GM12878 (cell line): ENCODE measurements around the gene SHISA6. TPM values are rescaled to one million over a fixed set of nuclear protein-coding genes. Genes with fewer than 3 reads are reported as not detected.

ENCODE experiments used
- ATAC-seq: fragments of 200-7000 bp; cut with Tn5 transposase; 3 replicates; pipeline ENCODE4 v1.9.1; 2020; ENCODE audit warnings: mild to moderate bottlenecking, moderate library complexity
- BruUV-seq: library from RNA; stranded (reverse); fragments of 400-500 nt; replicated peaks from 2 replicates; lab custom pipeline; 2021; lab: Mats Ljungman, UMichigan
- CTCF ChIA-PET: fragments of 300-600 bp; sonication (Branson Sonifier 250); formaldehyde crosslinking; extraction: SDS; loops from one replicate; lab custom pipeline; 2021; ENCODE audit warnings: inconsistent platforms; lab: Yijun Ruan, JAX
- POLR2A ChIA-PET: fragments of 350-600 bp; formaldehyde crosslinking; extraction: SDS; loops from one replicate; lab custom pipeline; 2021; ENCODE audit warnings: inconsistent platforms; lab: Charles Lee
- RAD21 ChIA-PET: fragments of 300-600 bp; sonication (Branson Sonifier 250); formaldehyde crosslinking; loops from one replicate; lab custom pipeline; 2023; ENCODE audit warnings: antibody characterized with exemption; ENCODE audit not compliant: unreplicated experiment; lab: Charles Lee
- SMC1A ChIA-PET: fragments of 300-600 bp; sonication (Branson Sonifier 250); formaldehyde crosslinking; loops from one replicate; lab custom pipeline; 2023; ENCODE audit not compliant: unreplicated experiment, uncharacterized antibody; lab: Charles Lee
- DNase-seq: peaks from one replicate; pipeline ENCODE4 v3.0.0-alpha.2; 2011; ENCODE audit warnings: low read depth, low spot score
- FAIRE-seq: peaks from 3 replicates; lab custom pipeline; 2011; peaks lifted over from hg19 to GRCh38; lab: Jason Lieb, UNC
- H2AFZ ChIP-seq: 2 replicates; pipeline ENCODE4 v1.6.0; 2011; ENCODE audit warnings: low read depth, low read length, control low read depth; ENCODE audit not compliant: control insufficient read depth
- H3K27ac ChIP-seq: 2 replicates; pipeline ENCODE4 v1.5.1; 2011; ENCODE audit warnings: control low read depth; ENCODE audit not compliant: control insufficient read depth, insufficient read depth
- H3K27me3 ChIP-seq, 2 experiments: replicated peaks in 1 of 2; 2 replicates each; pipeline versions ENCODE4 v1.6.0 to v1.6.1; 2011; ENCODE audit warnings: low read length in 1 of 2; ENCODE audit not compliant: control insufficient read depth in 2 of 2, insufficient read depth in 2 of 2
- H3K36me3 ChIP-seq, 2 experiments: 2 replicates each; pipeline ENCODE4 v1.5.1; 2011; ENCODE audit warnings: low read length in 1 of 2; ENCODE audit not compliant: control insufficient read depth in 2 of 2, insufficient read depth in 2 of 2
- H3K4me1 ChIP-seq: 2 replicates; pipeline ENCODE4 v1.6.1; 2011; ENCODE audit warnings: mild to moderate bottlenecking, low read length, moderate library complexity, mixed read lengths; ENCODE audit not compliant: control insufficient read depth, insufficient read depth
- H3K4me2 ChIP-seq: 2 replicates; pipeline ENCODE4 v1.6.0; 2011; ENCODE audit warnings: control low read depth; ENCODE audit not compliant: control insufficient read depth, insufficient read depth
- H3K4me3 ChIP-seq: fragments of 200-600 bp; sonication (generic); 2 replicates; pipeline ENCODE4 v1.5.1; 2016
- H3K79me2 ChIP-seq: 2 replicates; pipeline ENCODE4 v1.6.0; 2011; ENCODE audit warnings: low read length; ENCODE audit not compliant: control insufficient read depth, insufficient read depth
- H3K9ac ChIP-seq: 2 replicates; pipeline ENCODE4 v1.8.0; 2011; ENCODE audit warnings: low read length, control low read depth, mixed read lengths; ENCODE audit not compliant: control insufficient read depth, insufficient read depth
- H3K9me3 ChIP-seq: replicated peaks from 3 replicates; pipeline ENCODE4 v1.5.1; 2011; ENCODE audit warnings: mild to moderate bottlenecking, low read length; ENCODE audit not compliant: control insufficient read depth, insufficient read depth
- H4K20me1 ChIP-seq: 2 replicates; pipeline ENCODE4 v1.6.0; 2011; ENCODE audit not compliant: control insufficient read depth, insufficient read depth
- DPF2 ChIP-seq: fragments of 450-650 bp; IDR thresholded peaks from 2 replicates; pipeline ENCODE4 v1.6.1; 2017; ENCODE audit warnings: mild to moderate bottlenecking
- NFYB ChIP-seq: IDR thresholded peaks from 2 replicates; pipeline ENCODE4 v1.6.1; 2011; ENCODE audit warnings: low read depth, mild to moderate bottlenecking, low read length, improper control_type of control experiment, moderate library complexity; ENCODE audit not compliant: insufficient read depth
- RCOR1 ChIP-seq: conservative IDR thresholded peaks from 2 replicates; pipeline ENCODE4 v1.6.1; 2012; ENCODE audit warnings: low read depth, low read length, improper control_type of control experiment
- REST ChIP-seq: IDR thresholded peaks from 2 replicates; pipeline ENCODE4 v1.6.1; 2012; ENCODE audit warnings: mild to moderate bottlenecking, low read depth, low read length
- RUNX3 ChIP-seq: IDR thresholded peaks from 2 replicates; pipeline ENCODE4 v1.6.1; 2012; ENCODE audit warnings: low read length, inconsistent platforms
- STAT3 ChIP-seq: IDR thresholded peaks from 2 replicates; pipeline ENCODE4 v1.6.1; 2011; ENCODE audit warnings: low read depth, low read length, improper control_type of control experiment
- TCF3 ChIP-seq: IDR thresholded peaks from 2 replicates; pipeline ENCODE4 v1.6.1; 2012; ENCODE audit warnings: low read depth, mild to moderate bottlenecking, low read length, borderline replicate concordance; ENCODE audit not compliant: insufficient read depth
- WGBS: methylation state at CpG from one replicate; pipeline ENCODE4 v1.1.6; 2016; ENCODE audit warnings: low lambda C conversion rate; ENCODE audit not compliant: insufficient replicate concordance, insufficient coverage; ENCODE audit errors: missing lambda C conversion rate; 5-methylcytosine and 5-hydroxymethylcytosine counted together
- in situ Hi-C: fragments of 300-500 bp; cut with MboI; formaldehyde crosslinking; loops from 9 replicates; pipeline ENCODE4 v1.14.3; 2018; ENCODE audit warnings: mixed read lengths
- intact Hi-C: fragments of 100-400 bp; cut with micrococcal nuclease; formaldehyde crosslinking; loops from one replicate; pipeline ENCODE4 v1.14.2; 2022; ENCODE audit not compliant: unreplicated experiment
- polyA plus RNA-seq, 11 experiments: library from polyadenylated mRNA; depleted of rRNA in 4 of 11; unstranded in 6 of 11; stranded (reverse) in 5 of 11; fragments of >200 nt; fragmentation: Nextera tagmentation in 4 of 11; fragmentation: Illumina TruSeq in 1 of 11; extraction: Ambion mirVana in 4 of 11; extraction: Trizol in 1 of 11; gene quantifications; 1 replicate in 1 of 11; 2 replicates in 10 of 11; pipeline versions ENCODE4 v1.2.1 to v1.2.3, GENCODE V29; 2011 to 2016; ENCODE audit warnings: inconsistent platforms in 2 of 11, missing spikeins in 2 of 11, low read depth in 1 of 11
- total RNA-seq, 4 experiments: library from RNA; depleted of rRNA in 3 of 4; stranded (reverse); fragments of >200 nt in 3 of 4; fragmentation: Illumina TruSeq in 1 of 4; extraction: Trizol in 1 of 4; gene quantifications; 2 replicates each; pipeline versions ENCODE4 v1.2.1 to v1.2.3, GENCODE V29; 2013 to 2021

Gene SHISA6
- total and polyA plus RNA-seq, 10 of the 15 experiments (the other 5 are each of a cell fraction or from before 2014, with no cell fraction given) = not detected

GRCh38 chr17:11511696-11512095 lies 270.7 kb downstream of the SHISA6 start:
- in situ Hi-C loops = no loop called here
- ChIA-PET RAD21 (no interaction called here), SMC1A (no interaction called here), CTCF (no interaction called here), POLR2A (no interaction called here)
- FAIRE-seq (no peak), DNase-seq (no peak), ATAC-seq (no peak)
- Histone ChIP-seq H3K9ac (no peak overlapping the region), H3K4me1 (no peaks in the 10 kb centered on the region), H3K79me2 (no peaks in the 10 kb centered on the region), H3K4me3 (no peak overlapping the region), H3K9me3 (no peaks in the 10 kb centered on the region; the same call in 2 of the 3 replicates), H2AFZ (no peak overlapping the region), H3K36me3 (no peaks in the 10 kb centered on the region), H4K20me1 (no peaks in the 10 kb centered on the region), H3K4me2 (no peak overlapping the region), H3K27me3 (no peaks in the 10 kb centered on the region), H3K27ac (no peak overlapping the region)
- intact Hi-C loops = no loop called here
- WGBS = 19% methylated on average over 4 of the region's 4 CpGs
- TF ChIP-seq DPF2 (no peak), RUNX3 (no peak)
- no TSS peak for BruUV-seq

- in situ Hi-C loops = no loop called here
- no peak overlapping the region for H3K9ac ChIP-seq
- no peak for TF ChIP-seq NFYB
- no peak for TF ChIP-seq STAT3
- no peak for TF ChIP-seq RCOR1
- TF ChIP-seq TCF3 = no peak
- TF ChIP-seq REST = no peak
- TF ChIP-seq, all 136 proteins: peak for 0
- ChIA-PET RAD21 (no interaction called here), CTCF (no interaction called here), SMC1A (no interaction called here), POLR2A (no interaction called here)
- 0% methylated on average over 2 of the region's 2 CpGs for WGBS
- intact Hi-C loops = no loop called here
- H2AFZ ChIP-seq = no peak overlapping the region
- no TSS peak for BruUV-seq
- DNase-seq (no peak), ATAC-seq (no peak), FAIRE-seq (no peak)
- H3K27me3 ChIP-seq = no peaks in the 10 kb centered on the region
- no peak overlapping the region for H3K4me3 ChIP-seq
- no peaks in the 10 kb centered on the region; the same call in 2 of the 3 replicates for H3K9me3 ChIP-seq
- H3K79me2 ChIP-seq = no peaks in the 10 kb centered on the region
- no peaks in the 10 kb centered on the region for H4K20me1 ChIP-seq
- H3K27ac ChIP-seq = no peak overlapping the region
- no peaks in the 10 kb centered on the region for H3K36me3 ChIP-seq
- no peaks in the 10 kb centered on the region for H3K4me1 ChIP-seq
- no peak overlapping the region for H3K4me2 ChIP-seq
These were observed 273.6 kb downstream of the SHISA6 start for GRCh38 chr17:11514565-11514964.
